SK-N-SH (cell line): Measurements from ENCODE around the gene ARL8A. TPM values are rescaled to one million over a fixed set of nuclear protein-coding genes. Genes with fewer than 3 reads are reported as not detected.

Experiments
- CTCF ChIA-PET: fragments of 300-600, 350-600 bp; formaldehyde crosslinking; extraction: SDS; loops from one replicate; lab custom pipeline; 2021; lab: Yijun Ruan, JAX
- POLR2A ChIA-PET: fragments of 350-600 bp; sonication (Branson Sonifier 250); formaldehyde crosslinking; extraction: SDS; loops from one replicate; lab custom pipeline; 2020; ENCODE audit warnings: antibody characterized with exemption, inconsistent platforms; lab: Yijun Ruan, JAX
- DNase-seq: peaks from one replicate; pipeline ENCODE4 v3.0.0; 2012
- H2AFZ ChIP-seq: fragments of 200-600 bp; sonication (generic); 2 replicates; pipeline ENCODE4 v1.8.1; 2016; ENCODE audit warnings: antibody characterized with exemption, mild to moderate bottlenecking, low read depth
- H3F3A ChIP-seq: fragments of 200-600 bp; sonication (generic); replicated peaks from 2 replicates; pipeline ENCODE3; 2016; ENCODE audit warnings: antibody characterized with exemption, mild to moderate bottlenecking; ENCODE audit not compliant: insufficient read depth
- H3K27ac ChIP-seq, 2 experiments: fragments of 200-500 bp in 1 of 2; fragments of 200-600 bp in 1 of 2; sonication (Bioruptor generic) in 1 of 2; sonication (generic), shearing (Covaris generic) in 1 of 2; 2 replicates each; pipeline versions ENCODE4 v1.5.1 to v1.6.1; 2014 to 2016; ENCODE audit warnings: low read depth in 2 of 2, inconsistent platforms in 1 of 2, low read length in 1 of 2, mild to moderate bottlenecking in 1 of 2, mixed read lengths in 1 of 2
- H3K27me3 ChIP-seq: fragments of 200-600 bp; sonication (generic), shearing (Covaris generic); 2 replicates; pipeline ENCODE4 v1.6.1; 2016; ENCODE audit warnings: mixed run types; ENCODE audit not compliant: insufficient read depth
- H3K36me3 ChIP-seq, 2 experiments: fragments of 200-500 bp in 1 of 2; fragments of 200-600 bp in 1 of 2; sonication (Bioruptor generic) in 1 of 2; sonication (generic) in 1 of 2; replicated peaks in 1 of 2; 2 replicates each; pipeline versions ENCODE3 to v1.5.1; 2014 to 2016; ENCODE audit warnings: low read length in 1 of 2, mild to moderate bottlenecking in 1 of 2; ENCODE audit not compliant: insufficient read depth in 2 of 2, control insufficient read depth in 1 of 2
- H3K4me1 ChIP-seq, 2 experiments: fragments of 200-500 bp in 1 of 2; fragments of 200-600 bp in 1 of 2; sonication (Bioruptor generic) in 1 of 2; sonication (generic), shearing (Covaris generic) in 1 of 2; 2 replicates each; pipeline versions ENCODE4 v1.5.1 to v1.6.1; 2014 to 2016; ENCODE audit warnings: low read depth in 1 of 2, low read length in 1 of 2, mixed run types in 1 of 2; ENCODE audit not compliant: insufficient read depth in 2 of 2, control insufficient read depth in 1 of 2
- H3K4me2 ChIP-seq: fragments of 200-600 bp; sonication (generic), shearing (Covaris generic); 2 replicates; pipeline ENCODE4 v1.6.1; 2017; ENCODE audit warnings: mixed run types
- H3K4me3 ChIP-seq, 2 experiments: fragments of 200-500 bp in 1 of 2; fragments of 200-600 bp in 1 of 2; sonication (Bioruptor generic) in 1 of 2; sonication (generic), shearing (Covaris generic) in 1 of 2; 2 replicates each; pipeline versions ENCODE4 v1.5.1 to v1.8.1; 2014 to 2016; ENCODE audit warnings: low read depth in 2 of 2, inconsistent platforms in 1 of 2, low read length in 1 of 2, mild to moderate bottlenecking in 1 of 2, mixed read lengths in 1 of 2, moderate library complexity in 1 of 2
- H3K79me2 ChIP-seq: fragments of 200-600 bp; sonication (generic); 2 replicates; pipeline ENCODE4 v1.8.1; 2017; ENCODE audit warnings: mild to moderate bottlenecking; ENCODE audit not compliant: insufficient read depth
- H3K9ac ChIP-seq: fragments of 200-600 bp; sonication (generic); 2 replicates; pipeline ENCODE4 v1.6.1; 2017; ENCODE audit warnings: mixed run types
- H3K9me2 ChIP-seq: fragments of 200-600 bp; sonication (generic); 2 replicates; pipeline ENCODE4 v1.6.1; 2017; ENCODE audit warnings: mixed run types
- H3K9me3 ChIP-seq: fragments of 200-600 bp; sonication (generic); 2 replicates; pipeline ENCODE4 v1.6.1; 2017; ENCODE audit warnings: mixed run types, mild to moderate bottlenecking, moderate library complexity
- H4K20me1 ChIP-seq: fragments of 200-600 bp; sonication (generic); 2 replicates; pipeline ENCODE4 v1.6.1; 2017; ENCODE audit warnings: mild to moderate bottlenecking, mixed run types; ENCODE audit not compliant: insufficient read depth
- CHD2 ChIP-seq: fragments of 150-350 bp; IDR thresholded peaks from 2 replicates; pipeline ENCODE4 v1.6.1; 2018; ENCODE audit warnings: low read length; ENCODE audit not compliant: partially characterized antibody
- CTCF ChIP-seq: fragments of 200-600 bp; sonication (generic); IDR thresholded peaks from 2 replicates; pipeline ENCODE4 v1.6.1; 2017; ENCODE audit warnings: antibody characterized with exemption, mild to moderate bottlenecking, moderate library complexity
- ELF1 ChIP-seq: IDR thresholded peaks from 2 replicates; pipeline ENCODE4 v1.4.0; 2012
- EP300 ChIP-seq, 2 experiments: IDR thresholded peaks; 2 replicates each; pipeline versions ENCODE4 v1.4.0 to v1.6.1; 2012; ENCODE audit warnings: borderline replicate concordance in 1 of 2, low read depth in 1 of 2, low read length in 1 of 2
- EZH2phosphoT487 ChIP-seq: fragments of 200-600 bp; sonication (generic); IDR thresholded peaks from 2 replicates; pipeline ENCODE4 v1.6.1; 2017; ENCODE audit warnings: low read depth, mixed run types, mild to moderate bottlenecking, antibody characterized with exemption, moderate library complexity, borderline replicate concordance
- FOXM1 ChIP-seq: IDR thresholded peaks from 2 replicates; pipeline ENCODE4 v1.4.0; 2012; ENCODE audit warnings: low read depth, mild to moderate bottlenecking
- GABPA ChIP-seq: IDR thresholded peaks from 2 replicates; pipeline ENCODE4 v1.4.0; 2012; ENCODE audit warnings: low read depth, mild to moderate bottlenecking
- GATA2 ChIP-seq: sonication (generic); formaldehyde crosslinking; IDR thresholded peaks from 2 replicates; pipeline ENCODE4 v1.5.0; 2020; ENCODE audit warnings: mild to moderate bottlenecking, missing genetic modification reagents
- MEF2A ChIP-seq: IDR thresholded peaks from 2 replicates; pipeline ENCODE4 v1.4.0; 2012; ENCODE audit warnings: low read depth, borderline replicate concordance
- MXI1 ChIP-seq: IDR thresholded peaks from 2 replicates; pipeline ENCODE4 v1.6.1; 2012; ENCODE audit warnings: mild to moderate bottlenecking, low read depth, low read length, improper control_type of control experiment
- NFIC ChIP-seq: IDR thresholded peaks from 2 replicates; pipeline ENCODE4 v1.4.0; 2012; ENCODE audit warnings: borderline replicate concordance
- NRF1 ChIP-seq: IDR thresholded peaks from 2 replicates; pipeline ENCODE4 v1.6.1; 2012; ENCODE audit warnings: low read depth, mild to moderate bottlenecking, low read length
- PBX3 ChIP-seq: IDR thresholded peaks from 2 replicates; pipeline ENCODE4; 2012
- RAD21 ChIP-seq: IDR thresholded peaks from 2 replicates; pipeline ENCODE4 v1.6.1; 2012; ENCODE audit warnings: mild to moderate bottlenecking, low read length
- TCF12 ChIP-seq: IDR thresholded peaks from 2 replicates; pipeline ENCODE4 v1.4.0; 2012
- USF1 ChIP-seq: IDR thresholded peaks from 2 replicates; pipeline ENCODE4 v1.4.0; 2012; ENCODE audit warnings: low read depth, borderline replicate concordance
- USF2 ChIP-seq: fragments of 150-350 bp; IDR thresholded peaks from 2 replicates; pipeline ENCODE4 v1.6.1; 2017; ENCODE audit warnings: antibody characterized with exemption, low read length, low read depth, borderline replicate concordance
- YY1 ChIP-seq: IDR thresholded peaks from 2 replicates; pipeline ENCODE4 v1.4.0; 2012; ENCODE audit warnings: low read depth, mild to moderate bottlenecking
- ZBTB33 ChIP-seq: IDR thresholded peaks from 2 replicates; pipeline ENCODE4 v1.4.0; 2012; ENCODE audit warnings: low read depth, borderline replicate concordance
- WGBS: methylation state at CpG from one replicate; pipeline ENCODE4 v1.1.6; 2017; ENCODE audit warnings: low lambda C conversion rate; 5-methylcytosine and 5-hydroxymethylcytosine counted together
- polyA plus RNA-seq, 3 experiments: library from polyadenylated mRNA; depleted of rRNA; stranded (reverse); fragments of >200 nt; gene quantifications; 2 replicates each; pipeline ENCODE4 v1.2.3, GENCODE V29; 2012

The ARL8A gene
- polyA plus RNA-seq, 1 of the 3 experiments (the other 2 are of a cell fraction): 66.9 TPM

GRCh38 chr1:202161151-202162046 is 16.9 kb upstream of the ARL8A start:
- no peak overlapping the region for H3K9ac ChIP-seq
- no peak for DNase-seq
- H3K79me2 ChIP-seq: no peaks in the 10 kb centered on the region
- no peaks in the 10 kb centered on the region for H3K27me3 ChIP-seq
- POLR2A ChIA-PET: no interaction called here
- no peak overlapping the region for H2AFZ ChIP-seq
- H3K4me1 ChIP-seq: peaks cover 0 to 39% of the 10 kb centered on the region in 2 experiments; a peak in 1 of 4 replicates
- TF ChIP-seq YY1 (no peak), NFIC (no peak), USF2 (no peak), MXI1 (no peak), CHD2 (no peak), CTCF (no peak)
- 78% methylated on average over 17 of the region's 22 CpGs for WGBS
- H3F3A ChIP-seq: peaks cover under 1% of the 10 kb centered on the region
- no peaks in the 10 kb centered on the region for H3K9me2 ChIP-seq
- H3K4me2 ChIP-seq: no peak overlapping the region
- H3K36me3 ChIP-seq: no peaks in the 10 kb centered on the region
- H3K4me3 ChIP-seq: no peak overlapping the region
- H3K9me3 ChIP-seq: no peaks in the 10 kb centered on the region
- no peak overlapping the region for H3K27ac ChIP-seq
- CTCF ChIA-PET: interaction anchor here (1.2 to 2.6 kb wide), 3 partner anchors 18 to 28 kb away, joined by 4 to 11 read pairs (median 6); no protein-coding TSS in a partner anchor
- no peaks in the 10 kb centered on the region for H4K20me1 ChIP-seq

GRCh38 chr1:202160377-202160940 is 15.9 kb upstream of the ARL8A start, which contains the start of gene PTPN7:
PTPN7 (minus strand) TSS chr1:202160602; CDS start chr1:202159402, 1,200 bp downstream.
- H3K9ac ChIP-seq: no peak within 1 kb of the TSS
- no peak within 1 kb of the TSS for H3K27ac ChIP-seq
- H3K9me2 ChIP-seq: no peaks in the 10 kb centered on the region
- H3K79me2 ChIP-seq: no peaks in the 10 kb centered on the region
- no peaks in the 10 kb centered on the region for H3K9me3 ChIP-seq
- no peaks in the 10 kb centered on the region for H4K20me1 ChIP-seq
- no peak within 1 kb of the TSS for H3K4me2 ChIP-seq
- POLR2A ChIA-PET: interaction anchor here (0.6 kb wide), 1 partner anchor 166 kb away, joined by 3 read pairs; no protein-coding TSS in a partner anchor
- peaks cover 7% of the 10 kb centered on the region for H3F3A ChIP-seq
- H3K4me1 ChIP-seq: peaks cover under 1 to 38% of the 10 kb centered on the region in 2 experiments; a peak in 1 of 4 replicates
- 88% methylated on average over 16 of the region's 17 CpGs for whole genome bisulfite sequencing
- DNase-seq: no peak
- H3K36me3 ChIP-seq: no peaks in the 10 kb centered on the region
- H2AFZ ChIP-seq: no peak within 1 kb of the TSS
- CTCF ChIA-PET: interaction anchor here (0.9 to 2.6 kb wide), 4 partner anchors 19 to 160 kb away, joined by 3 to 7 read pairs (median 5); no protein-coding TSS in a partner anchor
- H3K27me3 ChIP-seq: no peaks in the 10 kb centered on the region
- no peak within 1 kb of the TSS for H3K4me3 ChIP-seq
- no peak for TF ChIP-seq MEF2A
- TF ChIP-seq ELF1: no peak
- no peak for TF ChIP-seq NRF1
- TF ChIP-seq PBX3: no peak
- no peak for TF ChIP-seq GABPA
- TF ChIP-seq FOXM1: no peak
- no peak for TF ChIP-seq RAD21
- TF ChIP-seq MXI1: no peak
- no peak for TF ChIP-seq EP300 (IDR thresholded peaks at IDR 0.05; ENCODE audit: borderline replicate concordance in 1 of 2, low read depth in 1 of 2, low read length in 1 of 2)
- no peak for TF ChIP-seq EZH2phosphoT487
- TF ChIP-seq ZBTB33: no peak
- TF ChIP-seq TCF12: no peak
- TF ChIP-seq GATA2: no peak
- no peak for TF ChIP-seq USF1
